ENCODE results near the gene KDM5A. TPM values are rescaled to one million over a fixed set of nuclear protein-coding genes. Genes with fewer than 3 reads are reported as not detected.

Gene KDM5A
- polyA plus RNA-seq, 1 donor from 2014 or later, result 11.2 TPM

DNA sequence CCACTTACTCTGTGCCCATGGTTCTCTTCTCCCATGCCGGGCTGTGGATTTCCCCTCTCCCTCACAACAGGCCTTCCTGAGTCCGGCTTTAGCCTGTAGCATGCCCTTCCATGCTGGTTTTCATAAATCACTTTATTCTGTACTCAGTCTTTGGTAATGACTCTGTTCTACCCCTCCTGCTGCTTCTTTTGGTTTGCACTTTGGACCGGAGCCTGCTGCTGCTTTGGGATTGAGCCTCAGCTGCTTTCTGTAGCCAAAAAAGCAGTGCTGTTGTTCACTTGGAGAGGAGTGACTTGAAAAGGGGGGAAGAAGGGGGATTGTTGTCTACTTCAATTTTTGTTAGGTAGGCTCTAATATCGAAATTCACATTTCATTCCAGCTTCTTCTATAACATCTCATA lies 118.0 kb downstream of the KDM5A start:
- Histone ChIP-seq H3K9me3 (ENCODE audit: low read length) (no peaks in the 10 kb centered on the region), H4K20me1 (ENCODE audit: insufficient read depth) (no peaks in the 10 kb centered on the region), H2AFZ (ENCODE audit: low read depth, low read length) (no peak overlapping the region), H3K4me3 (ENCODE audit: low read length) (no peak overlapping the region), H3K9me2 (ENCODE audit: insufficient read depth, low read length) (no peaks in the 10 kb centered on the region), H3F3A (ENCODE audit: insufficient read depth, low read length, poor library complexity, severe bottlenecking) (no peaks in the 10 kb centered on the region), H3K4me2 (ENCODE audit: low read length) (no peak overlapping the region), H3K36me3 (ENCODE audit: insufficient read depth, low read length) (no peaks in the 10 kb centered on the region), H3K79me2 (replicated peaks; ENCODE audit: insufficient read depth, low read length) (no peaks in the 10 kb centered on the region), H3K27me3 (ENCODE audit: insufficient read depth, low read depth, low read length) (no peaks in the 10 kb centered on the region), H3K9ac (ENCODE audit: low read length) (no peak overlapping the region), H3K27ac (ENCODE audit: low read length) (no peak overlapping the region)
- TF ChIP-seq, protein P1, sequence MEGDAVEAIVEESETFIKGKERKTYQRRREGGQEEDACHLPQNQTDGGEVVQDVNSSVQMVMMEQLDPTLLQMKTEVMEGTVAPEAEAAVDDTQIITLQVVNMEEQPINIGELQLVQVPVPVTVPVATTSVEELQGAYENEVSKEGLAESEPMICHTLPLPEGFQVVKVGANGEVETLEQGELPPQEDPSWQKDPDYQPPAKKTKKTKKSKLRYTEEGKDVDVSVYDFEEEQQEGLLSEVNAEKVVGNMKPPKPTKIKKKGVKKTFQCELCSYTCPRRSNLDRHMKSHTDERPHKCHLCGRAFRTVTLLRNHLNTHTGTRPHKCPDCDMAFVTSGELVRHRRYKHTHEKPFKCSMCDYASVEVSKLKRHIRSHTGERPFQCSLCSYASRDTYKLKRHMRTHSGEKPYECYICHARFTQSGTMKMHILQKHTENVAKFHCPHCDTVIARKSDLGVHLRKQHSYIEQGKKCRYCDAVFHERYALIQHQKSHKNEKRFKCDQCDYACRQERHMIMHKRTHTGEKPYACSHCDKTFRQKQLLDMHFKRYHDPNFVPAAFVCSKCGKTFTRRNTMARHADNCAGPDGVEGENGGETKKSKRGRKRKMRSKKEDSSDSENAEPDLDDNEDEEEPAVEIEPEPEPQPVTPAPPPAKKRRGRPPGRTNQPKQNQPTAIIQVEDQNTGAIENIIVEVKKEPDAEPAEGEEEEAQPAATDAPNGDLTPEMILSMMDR (IDR thresholded peaks at IDR 0.05; ENCODE audit: poor library complexity, severe bottlenecking), result no peak

DNA sequence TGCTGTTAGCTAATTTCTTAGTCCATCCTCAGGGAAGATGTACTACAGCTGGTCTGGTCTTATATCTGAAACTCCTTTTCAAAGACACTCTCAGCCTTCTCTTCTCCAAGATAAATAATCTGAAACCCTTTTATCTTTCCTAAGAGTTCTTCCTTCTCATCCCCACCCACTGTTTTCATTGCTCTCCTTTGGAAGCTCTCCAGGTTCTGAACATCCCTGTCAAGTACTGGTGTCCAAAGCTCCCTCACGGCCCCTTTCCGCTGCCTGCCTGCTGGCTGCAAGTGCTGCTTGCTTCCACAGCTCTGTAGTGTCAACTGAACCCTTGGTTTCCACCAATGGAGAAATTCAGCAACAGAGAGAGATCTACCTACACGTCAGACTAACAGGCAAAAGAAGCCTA lies 119.9 kb downstream of the KDM5A start:
- Histone ChIP-seq H2AFZ (ENCODE audit: low read depth, low read length) (no peak overlapping the region), H3K27ac (ENCODE audit: low read length) (no peak overlapping the region), H3K4me2 (ENCODE audit: low read length) (no peak overlapping the region), H3K27me3 (ENCODE audit: insufficient read depth, low read depth, low read length) (no peaks in the 10 kb centered on the region), H3K79me2 (replicated peaks; ENCODE audit: insufficient read depth, low read length) (no peaks in the 10 kb centered on the region), H3K36me3 (ENCODE audit: insufficient read depth, low read length) (no peaks in the 10 kb centered on the region), H3K9me3 (ENCODE audit: low read length) (no peaks in the 10 kb centered on the region), H4K20me1 (ENCODE audit: insufficient read depth) (no peaks in the 10 kb centered on the region), H3K9me2 (ENCODE audit: insufficient read depth, low read length) (no peaks in the 10 kb centered on the region), H3F3A (ENCODE audit: insufficient read depth, low read length, poor library complexity, severe bottlenecking) (no peaks in the 10 kb centered on the region), H3K9ac (ENCODE audit: low read length) (no peak overlapping the region), H3K4me3 (ENCODE audit: low read length) (no peak overlapping the region)
- TF ChIP-seq SMC3 (conservative IDR thresholded peaks at IDR 0.05; ENCODE audit: poor library complexity) (no peak), EZH2 (IDR thresholded peaks at IDR 0.05; ENCODE audit: borderline replicate concordance, insufficient read depth, low read length, poor library complexity, severe bottlenecking) (no peak), POLR2AphosphoS5 (IDR thresholded peaks at IDR 0.05) (no peak), RAD21 (conservative IDR thresholded peaks at IDR 0.05) (no peak), TAF1 (IDR thresholded peaks at IDR 0.05; ENCODE audit: low read depth) (no peak), MXI1 (conservative IDR thresholded peaks at IDR 0.05; ENCODE audit: poor library complexity, severe bottlenecking) (no peak), EP300 (conservative IDR thresholded peaks at IDR 0.05; ENCODE audit: poor library complexity, severe bottlenecking) (no peak)
- TF ChIP-seq, protein P1 (IDR thresholded peaks at IDR 0.05; ENCODE audit: poor library complexity, severe bottlenecking), result no peak
- TF ChIP-seq, protein P2, sequence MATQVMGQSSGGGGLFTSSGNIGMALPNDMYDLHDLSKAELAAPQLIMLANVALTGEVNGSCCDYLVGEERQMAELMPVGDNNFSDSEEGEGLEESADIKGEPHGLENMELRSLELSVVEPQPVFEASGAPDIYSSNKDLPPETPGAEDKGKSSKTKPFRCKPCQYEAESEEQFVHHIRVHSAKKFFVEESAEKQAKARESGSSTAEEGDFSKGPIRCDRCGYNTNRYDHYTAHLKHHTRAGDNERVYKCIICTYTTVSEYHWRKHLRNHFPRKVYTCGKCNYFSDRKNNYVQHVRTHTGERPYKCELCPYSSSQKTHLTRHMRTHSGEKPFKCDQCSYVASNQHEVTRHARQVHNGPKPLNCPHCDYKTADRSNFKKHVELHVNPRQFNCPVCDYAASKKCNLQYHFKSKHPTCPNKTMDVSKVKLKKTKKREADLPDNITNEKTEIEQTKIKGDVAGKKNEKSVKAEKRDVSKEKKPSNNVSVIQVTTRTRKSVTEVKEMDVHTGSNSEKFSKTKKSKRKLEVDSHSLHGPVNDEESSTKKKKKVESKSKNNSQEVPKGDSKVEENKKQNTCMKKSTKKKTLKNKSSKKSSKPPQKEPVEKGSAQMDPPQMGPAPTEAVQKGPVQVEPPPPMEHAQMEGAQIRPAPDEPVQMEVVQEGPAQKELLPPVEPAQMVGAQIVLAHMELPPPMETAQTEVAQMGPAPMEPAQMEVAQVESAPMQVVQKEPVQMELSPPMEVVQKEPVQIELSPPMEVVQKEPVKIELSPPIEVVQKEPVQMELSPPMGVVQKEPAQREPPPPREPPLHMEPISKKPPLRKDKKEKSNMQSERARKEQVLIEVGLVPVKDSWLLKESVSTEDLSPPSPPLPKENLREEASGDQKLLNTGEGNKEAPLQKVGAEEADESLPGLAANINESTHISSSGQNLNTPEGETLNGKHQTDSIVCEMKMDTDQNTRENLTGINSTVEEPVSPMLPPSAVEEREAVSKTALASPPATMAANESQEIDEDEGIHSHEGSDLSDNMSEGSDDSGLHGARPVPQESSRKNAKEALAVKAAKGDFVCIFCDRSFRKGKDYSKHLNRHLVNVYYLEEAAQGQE (IDR thresholded peaks at IDR 0.05; ENCODE audit: borderline replicate concordance), result no peak
